Measurements from ENCODE around the gene BDKRB2.

Gene BDKRB2

DNA sequence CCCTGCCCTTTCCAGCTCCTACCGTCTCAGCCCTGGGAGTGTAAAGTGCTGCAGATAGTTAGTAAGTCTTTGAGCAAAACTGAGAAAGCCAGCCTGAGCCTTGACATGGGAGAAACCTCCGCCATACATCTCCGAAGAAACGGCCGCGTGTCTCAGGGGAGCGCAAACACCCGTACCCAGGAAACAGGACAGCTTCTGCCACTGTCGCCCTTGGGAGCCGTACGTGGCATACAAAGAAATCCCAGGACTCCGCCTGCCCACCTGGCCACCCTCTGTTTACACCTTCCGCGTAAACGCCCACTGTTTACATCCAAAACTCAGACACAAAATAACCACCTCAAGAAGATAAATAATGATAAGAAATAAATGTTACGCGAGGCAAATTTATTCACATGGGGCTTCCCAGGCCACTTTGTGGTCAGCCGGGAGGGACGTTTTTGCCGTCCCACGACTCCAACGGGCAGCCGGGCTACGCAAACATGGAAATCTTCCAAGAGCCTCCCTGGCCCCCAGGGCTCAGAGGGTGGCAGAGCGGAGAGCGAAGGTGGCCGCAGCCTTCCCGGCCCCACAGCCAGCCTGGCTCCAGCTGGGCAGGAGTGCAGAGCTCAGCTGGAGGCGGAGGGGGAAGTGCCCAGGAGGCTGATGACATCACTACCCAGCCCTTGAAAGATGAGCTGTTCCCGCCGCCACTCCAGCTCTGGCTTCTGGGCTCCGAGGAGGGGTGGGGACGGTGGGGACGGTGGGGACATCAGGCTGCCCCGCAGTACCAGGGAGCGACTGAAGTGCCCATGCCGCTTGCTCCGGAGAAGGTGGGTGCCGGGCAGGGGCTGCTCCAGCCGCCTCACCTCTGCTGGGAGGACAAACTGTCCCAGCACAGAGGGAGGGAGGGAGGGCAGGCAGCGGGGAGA is at the start of gene BDKRB2:
BDKRB2 (plus strand) TSS at position 689 of the 908 bp plus-strand sequence. CDS start 32,269 bp downstream, outside the sequence.
- DNase-seq (ENCODE audit: low read depth) = no peak

DNA sequence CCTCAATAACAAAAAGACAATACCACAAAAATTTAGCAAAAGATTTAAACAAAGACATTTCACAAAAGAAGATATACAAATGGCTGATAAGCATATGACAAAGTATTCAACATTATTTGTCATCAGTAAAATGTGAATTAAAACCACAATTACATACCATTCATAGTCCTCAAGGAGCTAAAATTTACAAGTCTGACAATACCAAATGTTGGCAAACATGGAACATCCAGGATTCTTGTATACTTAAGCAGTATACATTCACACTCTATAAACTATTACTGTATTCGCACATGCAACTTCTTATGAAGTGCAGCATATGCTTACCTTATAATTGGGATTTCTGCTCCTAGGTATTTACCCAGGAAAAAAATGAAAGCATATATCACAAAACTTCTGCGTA is 49.7 kb upstream of the BDKRB2 start:
- DNase-seq (ENCODE audit: low read depth) = no peak

DNA sequence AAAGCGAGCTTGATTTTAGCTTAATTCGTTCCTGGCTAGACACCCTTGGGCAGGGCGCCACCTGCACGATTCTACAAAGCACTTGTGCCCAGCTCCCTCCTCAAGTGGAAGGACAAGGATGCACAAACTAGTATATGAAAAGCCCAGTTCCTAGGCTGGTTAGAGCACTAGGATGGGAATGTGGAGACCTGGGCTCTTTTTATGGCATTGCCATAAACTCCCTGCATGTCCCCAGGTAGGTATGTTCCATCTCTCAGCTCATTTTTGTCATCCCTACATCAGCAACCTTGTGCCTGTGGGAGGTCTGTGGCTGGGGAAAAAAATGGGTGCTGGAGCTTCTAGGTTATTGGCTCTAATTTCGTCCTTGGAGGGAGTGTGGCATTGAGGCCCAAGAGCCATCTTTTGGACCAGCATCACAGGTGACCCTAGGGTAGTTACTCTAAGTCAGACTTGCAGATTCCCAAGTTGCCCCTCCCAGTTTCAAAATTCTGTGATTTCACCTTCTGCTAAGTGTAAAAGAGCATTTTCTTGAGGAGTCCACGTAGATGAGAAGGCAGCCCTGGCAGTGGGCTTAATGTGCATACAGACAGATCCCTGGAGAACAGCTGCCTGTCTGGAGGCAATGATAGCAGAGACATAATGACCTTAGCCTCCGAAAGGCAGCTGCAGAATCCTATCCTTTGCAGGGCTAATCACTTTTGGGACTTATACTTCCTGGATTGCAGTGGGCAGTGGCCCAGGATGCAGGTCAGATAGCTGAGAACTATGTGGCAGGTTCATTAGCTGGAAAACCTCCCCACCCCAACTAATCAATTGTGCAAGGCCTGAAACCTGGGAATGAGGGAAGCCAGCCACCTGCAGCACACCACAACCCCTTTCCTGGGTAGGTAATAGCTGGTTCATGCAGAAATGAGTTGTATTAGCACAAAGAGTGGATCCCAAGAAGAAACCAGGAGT is 47.6 kb upstream of the BDKRB2 start:
- no peak for DNase-seq (ENCODE audit: low read depth)

DNA sequence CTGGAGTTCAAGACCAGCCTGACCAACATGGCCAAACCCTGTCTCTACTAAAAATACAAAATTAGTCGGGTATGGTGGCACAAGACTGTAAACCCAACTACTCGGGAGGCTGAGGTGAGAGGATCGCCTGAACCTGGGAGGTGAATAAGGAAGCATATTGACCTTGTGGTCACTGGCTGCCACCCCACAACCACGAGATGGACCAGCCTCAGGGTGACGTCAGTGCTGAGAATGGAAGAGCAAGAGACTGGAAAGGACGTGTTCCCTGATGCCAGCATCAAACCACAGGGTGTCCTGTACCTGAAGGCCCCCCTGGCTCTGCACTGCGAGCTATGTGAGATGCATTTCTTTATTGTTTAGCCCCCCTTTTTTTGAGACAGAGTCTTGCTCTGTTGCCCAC is 45.9 kb upstream of the BDKRB2 start:
- DNase-seq (ENCODE audit: low read depth) = no peak

DNA sequence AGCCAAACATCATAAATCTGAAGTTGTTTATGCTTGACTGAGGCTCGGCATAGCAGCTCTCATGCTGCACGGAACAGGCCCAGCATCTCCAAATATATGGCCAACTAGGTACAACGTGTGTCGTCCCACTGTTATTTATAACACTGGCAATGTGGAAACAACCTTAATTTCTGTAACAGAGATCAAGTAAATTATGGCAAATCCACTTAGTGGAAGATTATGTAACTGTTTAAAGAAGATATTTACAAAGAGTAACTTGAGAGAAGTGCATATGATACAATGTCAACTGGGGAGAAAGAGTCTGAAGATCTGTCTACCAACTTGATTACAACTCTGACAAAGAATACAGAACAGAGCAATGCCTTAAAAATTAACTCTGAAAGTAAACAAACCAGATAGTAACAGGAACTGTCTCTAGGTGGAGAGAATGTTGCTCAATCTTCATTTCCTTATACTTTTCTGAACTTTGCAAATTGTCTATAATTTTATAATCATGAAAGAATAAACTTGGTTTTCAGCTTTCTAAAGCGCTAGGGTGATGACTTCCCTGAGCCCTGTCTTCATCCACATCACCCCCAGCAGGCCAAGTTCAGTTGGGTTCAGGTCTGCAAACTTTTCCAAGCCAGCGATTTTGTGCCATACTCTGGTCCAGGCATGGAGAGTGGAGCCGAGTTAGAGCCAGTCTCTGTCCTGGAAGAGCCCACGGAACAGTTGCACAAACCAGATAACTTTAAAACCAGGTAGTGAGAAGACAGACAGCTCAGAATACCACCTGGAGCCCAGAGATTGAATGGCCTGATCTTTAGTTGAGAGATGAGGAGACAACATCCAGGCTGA is 44.3 kb upstream of the BDKRB2 start:
- no peak for DNase-seq (ENCODE audit: low read depth)

DNA sequence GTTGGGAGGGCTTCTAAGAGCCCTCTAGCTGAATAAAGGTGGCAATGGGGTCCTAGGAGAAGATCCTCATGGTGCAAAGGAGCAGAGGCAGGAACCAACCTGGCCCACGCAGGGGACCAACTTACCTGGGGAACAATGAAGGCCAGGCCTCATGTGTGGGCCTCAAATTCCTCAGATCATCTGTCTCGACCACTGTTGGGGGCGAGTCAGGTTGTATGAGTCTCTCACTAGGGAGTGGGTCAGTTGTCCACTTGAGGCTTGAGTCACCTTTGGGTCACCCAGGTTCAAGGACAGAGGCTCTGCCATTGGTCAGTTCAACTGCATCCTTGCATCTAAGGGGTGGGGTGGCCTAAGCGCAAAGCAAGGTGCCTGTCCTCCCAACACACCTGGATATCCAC is 43.7 kb upstream of the BDKRB2 start:
- DNase-seq (ENCODE audit: low read depth) = no peak

DNA sequence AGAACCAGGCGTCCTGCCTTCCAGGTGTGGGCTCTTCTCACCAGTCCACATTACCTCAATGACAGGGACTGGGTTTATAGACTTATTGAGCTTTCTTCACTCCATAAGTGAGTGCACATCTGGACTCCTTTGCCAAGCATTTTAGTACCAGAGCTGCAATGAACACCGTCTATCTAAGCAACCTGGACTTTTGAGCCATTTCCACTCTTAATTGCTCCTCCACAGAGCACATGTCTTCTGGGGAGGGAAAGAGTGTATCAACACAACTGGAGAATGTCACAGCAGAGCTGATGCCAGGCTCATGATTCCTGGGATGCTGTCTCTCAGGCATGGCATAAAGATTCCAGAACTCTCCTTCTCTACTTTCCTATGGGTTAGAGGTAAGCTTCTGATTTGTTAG is 43.0 kb upstream of the BDKRB2 start:
- no peak for DNase-seq (ENCODE audit: low read depth)

DNA sequence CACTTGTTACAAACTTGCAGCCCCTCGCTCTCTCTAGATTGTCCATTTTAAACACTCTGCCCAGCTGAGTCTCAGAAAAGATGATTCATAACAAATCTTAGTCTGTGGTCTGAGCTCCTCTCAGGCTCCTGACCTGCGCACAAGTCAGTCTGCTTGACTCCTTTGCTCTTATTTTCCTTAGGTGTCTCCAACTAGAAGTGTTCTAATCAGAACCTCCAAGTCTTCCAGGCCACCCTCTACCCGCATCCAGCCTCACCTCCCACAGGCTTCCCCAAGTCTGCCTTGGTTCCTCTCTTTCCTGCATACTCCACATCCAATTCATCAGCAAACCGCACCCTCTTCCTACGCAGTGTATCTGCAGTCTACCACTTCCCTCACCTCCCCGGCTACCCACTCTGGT is 42.4 kb upstream of the BDKRB2 start:
- DNase-seq (ENCODE audit: low read depth) = no peak

DNA sequence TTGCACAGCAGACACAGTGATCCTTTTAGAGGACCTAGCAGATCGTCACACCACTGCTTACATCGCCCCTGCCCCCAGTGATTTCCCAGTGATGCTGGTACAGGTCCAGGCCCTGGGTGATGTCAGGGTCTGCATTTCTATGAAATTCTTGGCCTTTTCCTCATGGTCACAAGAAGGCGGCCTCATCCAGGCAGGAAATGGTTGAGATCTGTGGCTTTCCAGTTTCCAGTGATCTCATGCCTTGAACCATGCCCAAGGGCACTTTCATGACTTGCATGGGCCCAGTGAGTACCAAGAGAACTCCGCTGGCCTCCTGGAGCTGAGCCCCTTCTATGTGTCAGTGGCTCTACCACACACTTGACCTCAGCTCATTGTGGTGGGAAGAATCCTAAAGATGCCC is 41.9 kb upstream of the BDKRB2 start:
- DNase-seq (ENCODE audit: low read depth) = no peak

DNA sequence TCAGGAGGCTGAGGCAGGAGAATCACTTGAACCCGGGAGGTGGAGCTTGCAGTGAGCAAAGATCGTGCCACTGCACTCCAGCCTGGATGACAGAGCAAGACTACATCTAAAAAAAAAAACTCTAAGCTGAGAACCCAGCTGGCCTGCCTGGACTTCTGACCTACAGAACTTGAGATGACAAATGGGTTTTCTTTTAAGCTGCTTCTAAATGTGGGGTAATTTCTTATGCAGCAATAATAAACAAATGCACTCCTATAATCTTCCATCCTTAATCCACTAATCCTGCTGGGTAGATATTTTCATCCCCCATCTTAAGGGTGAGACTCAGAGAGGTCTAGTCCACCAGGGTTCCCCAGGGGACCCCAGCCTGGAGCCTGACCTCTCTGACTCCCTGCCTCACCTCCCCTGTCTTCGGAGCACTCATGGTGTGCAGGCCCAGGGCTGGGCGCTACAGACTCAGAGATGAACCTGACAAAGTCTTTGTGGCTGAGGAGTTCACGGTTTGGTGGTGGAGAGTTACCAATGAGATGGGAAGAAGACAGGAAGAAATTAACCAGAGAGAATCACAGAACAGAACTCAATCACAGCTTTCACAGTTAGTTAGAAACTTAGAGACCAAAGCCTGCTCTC is 39.7 kb upstream of the BDKRB2 start:
- no peak for DNase-seq (ENCODE audit: low read depth)

DNA sequence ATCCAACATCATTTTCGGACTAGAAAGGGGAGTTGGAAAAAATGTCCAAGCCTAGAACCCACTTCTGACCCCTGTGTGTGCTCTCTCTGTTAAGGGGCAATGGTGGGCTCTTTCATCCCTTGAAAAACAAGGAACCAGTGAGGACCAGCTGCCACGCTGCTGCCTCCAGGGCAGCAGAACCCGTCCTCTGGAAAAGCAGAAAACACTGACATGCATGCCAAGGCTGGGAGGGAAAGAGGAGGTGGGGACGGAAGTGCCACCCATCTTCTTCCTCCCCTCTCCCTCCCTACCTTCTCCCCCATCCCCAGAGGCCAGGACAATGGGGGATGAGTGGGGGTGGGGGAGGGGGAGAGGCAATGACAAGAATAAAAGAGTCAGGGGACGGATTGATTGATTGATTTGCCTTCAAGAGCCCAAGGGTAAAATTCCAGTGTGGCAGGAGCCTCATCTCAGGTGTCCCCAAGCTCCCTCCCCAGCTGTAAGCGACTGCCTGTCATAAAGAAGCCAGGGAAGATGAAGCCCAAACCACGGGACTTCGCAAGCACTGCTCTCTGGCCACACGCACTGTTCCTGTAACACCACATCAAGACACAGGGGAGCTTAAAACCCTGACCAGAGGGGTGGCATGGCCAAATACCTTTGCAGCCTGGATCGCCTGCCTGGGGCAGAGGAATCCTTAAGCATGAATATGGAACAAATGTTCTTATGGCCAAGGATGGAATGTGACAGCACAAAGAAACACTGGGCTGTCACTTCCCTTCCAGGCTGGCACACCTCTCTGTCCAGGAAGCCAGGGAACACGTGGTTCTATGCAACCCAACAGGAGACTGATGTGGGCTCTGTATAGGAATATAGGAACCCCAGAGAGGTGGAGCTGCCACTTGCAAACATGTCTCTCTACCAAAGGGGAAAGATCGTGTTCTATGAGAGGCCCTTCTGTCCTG is 38.9 kb upstream of the BDKRB2 start:
- DNase-seq (ENCODE audit: low read depth) = no peak

DNA sequence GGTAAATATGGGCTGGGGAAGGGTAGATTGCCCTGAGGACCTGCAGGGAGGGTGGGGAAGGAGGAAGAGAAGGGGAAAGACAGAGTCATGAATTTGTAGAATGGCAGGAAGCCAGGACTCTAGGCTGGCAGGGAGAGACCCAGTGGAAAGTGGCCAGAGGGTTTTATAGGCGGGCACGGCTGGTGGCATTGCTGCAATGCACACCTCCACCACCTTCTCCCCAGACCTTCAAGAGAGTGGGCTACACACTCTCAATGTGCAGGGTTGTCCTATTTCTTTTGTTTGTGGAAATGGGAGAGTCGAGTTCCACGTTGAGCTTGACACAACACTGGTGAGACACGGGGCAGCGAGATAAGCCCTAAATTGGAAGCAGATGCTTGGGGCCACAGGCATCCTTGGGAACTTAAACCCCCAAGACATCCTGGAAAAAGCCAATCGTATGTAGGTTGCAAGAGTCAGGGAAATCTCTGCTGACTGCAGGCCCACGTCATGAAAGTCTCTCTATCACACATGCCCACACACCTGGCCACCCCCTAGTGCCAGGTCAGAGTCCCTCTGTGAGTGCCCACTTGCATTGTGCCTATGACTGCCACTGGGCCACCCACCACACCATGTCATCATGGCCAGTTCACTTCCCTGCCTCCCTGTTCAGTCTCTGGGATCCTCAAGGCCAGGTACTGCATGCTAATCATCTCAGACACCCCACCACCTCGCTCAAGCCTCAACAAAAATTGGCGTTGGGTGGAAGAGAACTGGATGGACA is 38.0 kb upstream of the BDKRB2 start:
- DNase-seq (ENCODE audit: low read depth) = no peak

DNA sequence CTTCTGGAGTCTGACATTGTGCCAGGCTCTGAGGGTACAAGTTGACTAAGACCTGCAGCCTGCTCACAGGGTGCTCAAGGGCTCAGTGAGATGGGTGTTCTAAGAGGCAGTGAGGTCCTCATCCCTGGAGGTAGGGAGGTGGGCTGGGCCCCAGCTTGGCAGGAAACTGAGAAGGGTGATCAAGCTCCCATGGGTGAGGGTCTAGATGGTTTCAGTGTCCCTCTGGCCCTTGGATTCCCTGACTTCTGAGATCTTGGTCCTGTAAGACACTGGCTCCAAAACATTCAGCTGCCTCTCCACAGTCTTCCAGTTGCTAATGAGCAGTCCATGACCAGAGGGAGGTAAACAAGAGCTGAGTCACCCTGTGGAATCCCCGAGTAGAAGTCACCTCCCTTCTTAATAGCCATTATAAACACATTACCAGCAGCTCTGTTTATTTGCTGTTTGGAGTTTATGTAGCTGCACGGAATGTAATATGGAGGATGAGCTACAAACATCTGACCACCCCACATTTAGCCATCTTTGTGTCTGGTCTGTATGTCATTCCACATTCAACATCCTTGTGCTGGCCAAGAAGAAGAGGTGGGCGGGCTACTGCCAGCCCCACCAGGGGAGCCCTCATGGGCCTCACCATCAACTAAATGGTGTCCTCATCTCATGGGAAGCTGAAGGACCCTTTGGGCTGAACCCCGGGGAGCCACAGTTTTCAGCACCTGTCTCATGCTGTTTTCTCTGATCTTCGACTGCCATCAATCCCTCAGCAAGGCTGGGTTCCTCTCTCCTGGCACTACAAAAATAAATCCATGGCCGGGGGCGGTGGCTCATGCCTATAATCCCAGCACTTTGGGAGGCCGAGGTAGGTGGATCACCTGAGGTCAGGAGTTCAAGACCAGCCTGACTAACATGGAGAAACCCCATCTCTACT is 37.2 kb upstream of the BDKRB2 start:
- no peak for DNase-seq (ENCODE audit: low read depth)

DNA sequence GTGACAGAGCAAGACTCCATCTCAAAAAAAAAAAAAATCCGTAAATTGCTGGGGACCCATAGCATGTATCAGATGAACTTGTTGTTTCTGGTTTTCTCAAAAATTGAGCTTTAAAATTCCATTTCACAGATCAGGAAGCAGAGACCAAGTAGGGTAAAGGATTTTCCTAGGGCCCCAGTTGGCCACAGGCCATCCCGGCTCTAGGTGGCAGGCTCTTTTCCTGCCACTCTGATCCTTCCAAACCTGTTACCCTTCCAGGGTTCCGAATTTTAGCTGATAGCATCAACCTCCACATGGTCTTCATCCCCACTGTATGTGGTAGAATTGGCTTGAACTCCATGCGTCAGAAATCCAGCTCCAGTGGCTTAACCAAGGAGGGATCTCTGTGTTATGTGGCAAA is 36.1 kb upstream of the BDKRB2 start:
- no peak for DNase-seq (ENCODE audit: low read depth)

DNA sequence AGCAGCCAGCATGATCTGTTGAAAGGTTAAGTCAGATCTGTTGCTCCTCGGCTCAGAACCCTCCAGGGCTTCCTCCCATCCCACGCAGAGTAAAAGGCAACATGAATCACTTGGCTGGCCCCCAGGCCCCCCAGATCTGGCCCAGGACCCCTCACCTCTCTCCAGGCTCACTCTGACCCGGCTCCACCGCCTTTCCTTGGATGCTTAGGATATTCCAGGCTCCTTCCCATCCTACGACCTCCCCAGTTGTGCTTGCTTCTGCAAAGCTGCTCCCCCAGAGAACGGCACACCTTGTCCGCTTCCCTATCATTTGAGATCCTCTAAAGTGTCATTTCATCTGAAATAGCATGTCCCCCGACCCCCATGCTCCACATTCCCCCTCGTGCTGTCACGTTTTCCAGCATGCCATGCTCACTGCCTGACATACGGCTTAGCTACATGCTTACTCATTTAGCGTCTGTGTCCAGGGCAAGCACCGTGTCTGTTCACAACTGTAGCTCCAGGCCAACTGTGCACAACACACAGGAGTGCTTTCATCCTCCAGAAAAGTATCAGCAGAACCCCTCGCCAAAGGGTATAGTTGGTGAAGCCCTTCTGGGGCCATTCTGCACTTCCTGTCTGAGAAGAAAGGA is 33.6 kb upstream of the BDKRB2 start:
- DNase-seq (ENCODE audit: low read depth) = no peak

DNA sequence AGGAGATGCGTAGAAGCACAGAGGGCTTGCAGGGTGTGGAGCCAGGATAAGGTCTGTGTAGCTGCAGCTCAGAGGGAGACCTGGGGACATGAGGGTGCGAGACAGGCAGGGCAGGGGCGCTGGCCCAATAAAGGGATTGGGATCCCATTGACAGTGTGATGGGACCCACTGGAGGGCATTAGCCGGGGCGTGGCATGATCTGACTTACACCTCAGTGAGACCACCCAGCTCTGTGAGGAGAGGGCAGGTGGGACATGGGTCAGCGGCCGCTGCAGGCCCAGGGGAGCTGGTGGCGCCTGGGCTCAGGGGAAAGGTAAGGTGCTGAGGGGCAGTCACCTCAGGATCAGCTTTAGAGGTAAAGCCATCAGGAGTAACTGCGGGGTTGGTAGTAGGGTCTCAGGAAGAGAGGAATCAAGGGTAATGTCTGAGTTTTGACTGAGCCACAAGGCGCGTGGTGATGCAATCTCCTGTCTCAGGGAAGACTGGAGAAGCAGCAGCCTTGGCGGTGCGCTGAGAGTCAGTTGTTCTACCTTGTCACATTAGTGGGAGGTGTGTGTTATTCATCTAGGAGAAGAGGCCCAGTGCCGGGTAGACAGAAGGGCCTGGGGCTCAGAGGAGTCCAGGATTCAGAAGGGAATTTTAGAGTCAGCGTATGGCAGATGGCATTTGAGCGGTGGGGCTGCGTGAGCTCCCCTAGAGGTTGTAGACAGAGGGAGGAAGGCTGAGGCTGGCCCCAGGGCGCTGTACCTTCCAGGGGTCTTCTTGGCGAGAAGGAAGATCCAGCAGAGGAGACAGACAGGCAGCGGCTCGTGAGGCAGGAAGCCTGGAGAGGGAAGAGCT is 30.8 kb upstream of the BDKRB2 start:
- no peak for DNase-seq (ENCODE audit: low read depth)

DNA sequence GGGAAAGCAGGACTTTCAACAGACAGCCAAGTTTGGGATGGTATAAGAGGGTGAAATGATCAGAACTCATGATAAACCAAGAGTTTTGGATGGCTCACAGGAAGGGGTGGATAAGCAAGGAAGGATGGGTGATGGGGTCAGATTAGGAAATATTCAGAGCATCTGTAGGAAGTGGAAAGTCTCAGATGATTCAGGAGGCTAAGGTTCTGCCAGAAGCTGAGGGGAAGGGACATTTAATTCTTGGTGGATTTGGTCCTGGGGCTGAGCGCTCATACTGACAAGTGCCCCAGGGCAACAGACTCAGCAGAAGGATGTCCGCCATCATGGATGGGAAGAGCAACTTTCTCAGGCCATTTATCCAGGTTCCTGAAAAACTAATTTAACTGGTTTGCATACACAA is 28.4 kb upstream of the BDKRB2 start:
- no peak for DNase-seq (ENCODE audit: low read depth)
